Caco-2 (cell line): ENCODE measurements around the gene RXYLT1. TPM values are rescaled to one million over a fixed set of nuclear protein-coding genes. Genes with fewer than 3 reads are reported as not detected.

Experiments
- BruUV-seq: library from RNA; stranded (reverse); fragments of 400-500 nt; replicated peaks from 2 replicates; lab custom pipeline; 2021; lab: Mats Ljungman, UMichigan
- CTCF ChIA-PET: fragments of 300-600 bp; sonication (Branson Sonifier 250); formaldehyde crosslinking; loops from one replicate; lab custom pipeline; 2022; ENCODE audit warnings: antibody characterized with exemption; lab: Charles Lee
- POLR2A ChIA-PET: fragments of 300-600 bp; sonication (Branson Sonifier 250); formaldehyde crosslinking; loops from one replicate; lab custom pipeline; 2022; ENCODE audit warnings: antibody characterized with exemption; lab: Charles Lee
- DNase-seq, 2 experiments: peaks; one replicate each; pipeline versions ENCODE4 v3.0.0 to v3.0.0-alpha.2; 2020 to 2022
- H3K27me3 ChIP-seq: replicated peaks from 2 replicates; pipeline ENCODE4 v1.6.0; 2011; ENCODE audit warnings: low read length; ENCODE audit not compliant: control insufficient read depth, insufficient read depth
- H3K36me3 ChIP-seq: 2 replicates; pipeline ENCODE4 v1.5.1; 2011; ENCODE audit warnings: low read length; ENCODE audit not compliant: control insufficient read depth, insufficient read depth
- H3K4me1 ChIP-seq: fragments of 250-450 bp; sonication (Bioruptor Pico); 2 replicates; pipeline ENCODE4 v1.5.1; 2020; ENCODE audit warnings: mild to moderate bottlenecking
- H3K4me3 ChIP-seq: 2 replicates; pipeline ENCODE4 v1.5.1; 2011; ENCODE audit warnings: low read depth, mild to moderate bottlenecking, control low read depth, low read length
- H3K9me3 ChIP-seq: fragments of 250-450 bp; sonication (Bioruptor Pico); 2 replicates; pipeline ENCODE4 v1.5.1; 2020; ENCODE audit warnings: mild to moderate bottlenecking, moderate library complexity
- H3K27ac Mint-ChIP-seq: one replicate; pipeline ENCODE4 v1.8.0; 2022; ENCODE audit warnings: mixed read lengths; ENCODE audit not compliant: unreplicated experiment
- H3K27me3 Mint-ChIP-seq: one replicate; pipeline ENCODE4 v1.8.0; 2022; ENCODE audit warnings: mixed read lengths; ENCODE audit not compliant: insufficient read depth, unreplicated experiment
- H3K36me3 Mint-ChIP-seq: one replicate; pipeline ENCODE4 v1.8.0; 2022; ENCODE audit warnings: mild to moderate bottlenecking, mixed read lengths; ENCODE audit not compliant: insufficient read depth, unreplicated experiment
- H3K4me1 Mint-ChIP-seq: one replicate; pipeline ENCODE4 v1.8.0; 2022; ENCODE audit warnings: low read depth, mixed read lengths; ENCODE audit not compliant: unreplicated experiment
- H3K4me3 Mint-ChIP-seq: one replicate; pipeline ENCODE4 v1.8.0; 2022; ENCODE audit warnings: mild to moderate bottlenecking, moderate library complexity, mixed read lengths; ENCODE audit not compliant: unreplicated experiment
- H3K9me3 Mint-ChIP-seq: one replicate; pipeline ENCODE4 v1.8.0; 2022; ENCODE audit warnings: mixed read lengths; ENCODE audit not compliant: unreplicated experiment
- CTCF ChIP-seq, 2 experiments: fragments of 200-600 bp in 1 of 2; IDR thresholded peaks; 1 replicate in 1 of 2; 2 replicates in 1 of 2; pipeline versions ENCODE4 v1.5.1 to v1.8.0; 2011 to 2022; ENCODE audit warnings: antibody characterized with exemption in 1 of 2, control low read depth in 1 of 2, inconsistent platforms in 1 of 2, low read depth in 1 of 2, low read length in 1 of 2, mild to moderate bottlenecking in 1 of 2, moderate library complexity in 1 of 2; ENCODE audit not compliant: insufficient read depth in 1 of 2, severe bottlenecking in 1 of 2, unreplicated experiment in 1 of 2
- intact Hi-C: fragments of 100-400 bp; cut with micrococcal nuclease; formaldehyde crosslinking; loops from one replicate; pipeline ENCODE4 v1.10.0; 2022; ENCODE audit not compliant: unreplicated experiment
- total RNA-seq: library from RNA; stranded (reverse); gene quantifications from 2 replicates; pipeline ENCODE4 v1.2.3, GENCODE V29; 2022

RXYLT1 gene
- total RNA-seq, 1 experiment from 2014 or later, result 9.1 TPM

GRCh38 chr12:63855299-63855698 lies 75.6 kb downstream of the RXYLT1 start:
- Histone ChIP-seq H3K27me3 (no peaks in the 10 kb centered on the region), H3K36me3 (no peaks in the 10 kb centered on the region), H3K9me3 (no peaks in the 10 kb centered on the region), H3K4me3 (no peak overlapping the region), H3K4me1 (peaks cover 30% of the 10 kb centered on the region)
- BruUV-seq, result no TSS peak
- no peaks in the 10 kb centered on the region for H3K9me3 Mint-ChIP-seq
- no peaks in the 10 kb centered on the region for H3K4me1 Mint-ChIP-seq
- DNase-seq, result no peak
- TF ChIP-seq CTCF (IDR thresholded peaks at IDR 0.05; ENCODE audit: insufficient read depth in 1 of 2, low read depth in 1 of 2, low read length in 1 of 2, severe bottlenecking in 1 of 2, unreplicated experiment in 1 of 2), result no peak
- intact Hi-C loops, result no loop called here
- H3K4me3 Mint-ChIP-seq, result no peak overlapping the region
- ChIA-PET POLR2A (no interaction called here), CTCF (no interaction called here)
- H3K27ac Mint-ChIP-seq, result no peak overlapping the region
- peaks cover 6% of the 10 kb centered on the region for H3K36me3 Mint-ChIP-seq
- no peaks in the 10 kb centered on the region for H3K27me3 Mint-ChIP-seq

- no peaks in the 10 kb centered on the region for H3K27me3 ChIP-seq
- POLR2A ChIA-PET, result no interaction called here
- H3K27me3 Mint-ChIP-seq, result no peaks in the 10 kb centered on the region
- no peak for TF ChIP-seq CTCF (IDR thresholded peaks at IDR 0.05; ENCODE audit: insufficient read depth in 1 of 2, low read depth in 1 of 2, low read length in 1 of 2, severe bottlenecking in 1 of 2, unreplicated experiment in 1 of 2)
- H3K4me1 ChIP-seq, result peaks cover 28% of the 10 kb centered on the region
- BruUV-seq, result no TSS peak
- H3K4me3 Mint-ChIP-seq, result no peak overlapping the region
- H3K9me3 Mint-ChIP-seq, result no peaks in the 10 kb centered on the region
- peaks cover 11% of the 10 kb centered on the region for H3K36me3 Mint-ChIP-seq
- H3K36me3 ChIP-seq, result no peaks in the 10 kb centered on the region
- CTCF ChIA-PET, result no interaction called here
- no peak overlapping the region for H3K4me3 ChIP-seq
- H3K27ac Mint-ChIP-seq, result no peak overlapping the region
- intact Hi-C loops, result no loop called here
- peaks cover 14% of the 10 kb centered on the region for H3K4me1 Mint-ChIP-seq
- DNase-seq, result no peak
- H3K9me3 ChIP-seq, result no peaks in the 10 kb centered on the region
Measured at GRCh38 chr12:63857771-63858670, 78.3 kb downstream of the RXYLT1 start.

Other genes with a start within 250 kb of the RXYLT1 start
- not detected in 2 replicates for gene DPY19L2, start 111.4 kb upstream of the RXYLT1 start, total RNA-seq
- 21.7 and 22.1 TPM in 2 replicates for gene SRGAP1, start 64.8 kb downstream of the RXYLT1 start, total RNA-seq